ENCODE measurements around the gene CDKN2A.

CDKN2A gene

GRCh38 chr9:22039258-22039657 lies 45.1 kb upstream of the CDKN2A start:
- TF ChIP-seq, protein P1, sequence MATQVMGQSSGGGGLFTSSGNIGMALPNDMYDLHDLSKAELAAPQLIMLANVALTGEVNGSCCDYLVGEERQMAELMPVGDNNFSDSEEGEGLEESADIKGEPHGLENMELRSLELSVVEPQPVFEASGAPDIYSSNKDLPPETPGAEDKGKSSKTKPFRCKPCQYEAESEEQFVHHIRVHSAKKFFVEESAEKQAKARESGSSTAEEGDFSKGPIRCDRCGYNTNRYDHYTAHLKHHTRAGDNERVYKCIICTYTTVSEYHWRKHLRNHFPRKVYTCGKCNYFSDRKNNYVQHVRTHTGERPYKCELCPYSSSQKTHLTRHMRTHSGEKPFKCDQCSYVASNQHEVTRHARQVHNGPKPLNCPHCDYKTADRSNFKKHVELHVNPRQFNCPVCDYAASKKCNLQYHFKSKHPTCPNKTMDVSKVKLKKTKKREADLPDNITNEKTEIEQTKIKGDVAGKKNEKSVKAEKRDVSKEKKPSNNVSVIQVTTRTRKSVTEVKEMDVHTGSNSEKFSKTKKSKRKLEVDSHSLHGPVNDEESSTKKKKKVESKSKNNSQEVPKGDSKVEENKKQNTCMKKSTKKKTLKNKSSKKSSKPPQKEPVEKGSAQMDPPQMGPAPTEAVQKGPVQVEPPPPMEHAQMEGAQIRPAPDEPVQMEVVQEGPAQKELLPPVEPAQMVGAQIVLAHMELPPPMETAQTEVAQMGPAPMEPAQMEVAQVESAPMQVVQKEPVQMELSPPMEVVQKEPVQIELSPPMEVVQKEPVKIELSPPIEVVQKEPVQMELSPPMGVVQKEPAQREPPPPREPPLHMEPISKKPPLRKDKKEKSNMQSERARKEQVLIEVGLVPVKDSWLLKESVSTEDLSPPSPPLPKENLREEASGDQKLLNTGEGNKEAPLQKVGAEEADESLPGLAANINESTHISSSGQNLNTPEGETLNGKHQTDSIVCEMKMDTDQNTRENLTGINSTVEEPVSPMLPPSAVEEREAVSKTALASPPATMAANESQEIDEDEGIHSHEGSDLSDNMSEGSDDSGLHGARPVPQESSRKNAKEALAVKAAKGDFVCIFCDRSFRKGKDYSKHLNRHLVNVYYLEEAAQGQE (IDR thresholded peaks at IDR 0.05; ENCODE audit: insufficient read depth in 1 of 2, low read depth in 2 of 2, low read length in 2 of 2) = no peak
- no peak for TF ChIP-seq SIN3A (IDR thresholded peaks at IDR 0.05; ENCODE audit: borderline replicate concordance, insufficient read depth, low read length)
- TF ChIP-seq TAF1 (IDR thresholded peaks at IDR 0.05; ENCODE audit: borderline replicate concordance, insufficient read depth, low read length) = no peak

- TF ChIP-seq TAF1 (IDR thresholded peaks at IDR 0.05; ENCODE audit: borderline replicate concordance, insufficient read depth, low read length) (no peak), SIN3A (IDR thresholded peaks at IDR 0.05; ENCODE audit: borderline replicate concordance, insufficient read depth, low read length) (no peak), FOXP2 (optimal IDR thresholded peaks at IDR 0.05; ENCODE audit: borderline replicate concordance, extremely low read depth, extremely low read length, insufficient read depth) (no peak), POLR2AphosphoS5 (IDR thresholded peaks at IDR 0.05; ENCODE audit: low read depth, low read length) (no peak)
- TF ChIP-seq, protein P1 (IDR thresholded peaks at IDR 0.05; ENCODE audit: insufficient read depth in 1 of 2, low read depth in 2 of 2, low read length in 2 of 2) = no peak
These were observed 43.9 kb upstream of the CDKN2A start for GRCh38 chr9:22037954-22038690.

DNA sequence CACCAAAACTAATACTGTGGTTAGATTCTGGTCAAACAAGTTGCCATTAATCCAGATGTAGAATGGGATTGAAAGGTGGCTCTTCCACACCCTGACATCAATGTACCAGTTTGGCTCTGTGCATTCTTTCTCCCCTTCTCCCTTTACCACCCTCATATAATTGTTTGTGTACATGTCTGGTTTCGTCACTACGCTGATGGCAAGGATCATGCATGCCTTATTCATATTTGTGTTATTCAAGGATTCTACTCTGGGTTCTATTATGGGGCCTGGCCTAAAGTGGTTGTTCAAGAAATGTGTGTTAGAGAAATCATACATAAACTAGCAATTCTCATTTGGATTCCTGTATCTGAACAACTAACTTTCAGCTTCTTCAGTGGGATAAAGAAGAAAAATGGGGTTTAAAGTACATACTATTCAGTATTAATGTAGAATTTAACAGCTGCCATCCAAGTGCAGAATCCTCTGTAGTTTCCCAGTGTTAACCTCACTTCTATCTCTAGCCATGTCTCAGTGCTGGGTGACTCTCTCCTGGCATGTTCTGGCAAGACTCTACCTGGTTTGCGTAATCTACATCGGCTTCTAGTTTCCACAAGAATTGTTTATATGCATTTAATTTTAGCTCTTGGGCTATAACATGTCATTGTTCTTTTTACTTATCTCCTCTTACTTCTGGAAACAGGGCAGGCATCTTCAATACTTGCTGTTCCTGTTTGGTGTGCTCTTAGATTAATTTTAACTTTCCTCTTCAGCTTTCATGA lies 42.9 kb upstream of the CDKN2A start:
- no peak for TF ChIP-seq POLR2AphosphoS5 (IDR thresholded peaks at IDR 0.05; ENCODE audit: low read depth, low read length)
- TF ChIP-seq FOXP2 (optimal IDR thresholded peaks at IDR 0.05; ENCODE audit: borderline replicate concordance, extremely low read depth, extremely low read length, insufficient read depth) = no peak
- no peak for TF ChIP-seq TAF1 (IDR thresholded peaks at IDR 0.05; ENCODE audit: borderline replicate concordance, insufficient read depth, low read length)
- no peak for TF ChIP-seq SIN3A (IDR thresholded peaks at IDR 0.05; ENCODE audit: borderline replicate concordance, insufficient read depth, low read length)
- TF ChIP-seq, protein P1 (IDR thresholded peaks at IDR 0.05; ENCODE audit: insufficient read depth in 1 of 2, low read depth in 2 of 2, low read length in 2 of 2) = no peak

- TF ChIP-seq, protein P1 (IDR thresholded peaks at IDR 0.05; ENCODE audit: insufficient read depth in 1 of 2, low read depth in 2 of 2, low read length in 2 of 2) = no peak
- TF ChIP-seq FOXP2 (optimal IDR thresholded peaks at IDR 0.05; ENCODE audit: borderline replicate concordance, extremely low read depth, extremely low read length, insufficient read depth) (no peak), SIN3A (IDR thresholded peaks at IDR 0.05; ENCODE audit: borderline replicate concordance, insufficient read depth, low read length) (no peak), TAF1 (IDR thresholded peaks at IDR 0.05; ENCODE audit: borderline replicate concordance, insufficient read depth, low read length) (no peak), POLR2AphosphoS5 (IDR thresholded peaks at IDR 0.05; ENCODE audit: low read depth, low read length) (no peak)
These were observed 41.4 kb upstream of the CDKN2A start for GRCh38 chr9:22035591-22036011.

All from PFSK-1 (cell line).